ENCODE measurements around the gene CDC42BPB. TPM values are rescaled to one million over a fixed set of nuclear protein-coding genes. Genes with fewer than 3 reads are reported as not detected.

Gene CDC42BPB
- total and polyA plus RNA-seq, 2 donors (not counting 1 experiment from before 2014, with no cell fraction given), result 44.8 to 98.3 TPM

DNA sequence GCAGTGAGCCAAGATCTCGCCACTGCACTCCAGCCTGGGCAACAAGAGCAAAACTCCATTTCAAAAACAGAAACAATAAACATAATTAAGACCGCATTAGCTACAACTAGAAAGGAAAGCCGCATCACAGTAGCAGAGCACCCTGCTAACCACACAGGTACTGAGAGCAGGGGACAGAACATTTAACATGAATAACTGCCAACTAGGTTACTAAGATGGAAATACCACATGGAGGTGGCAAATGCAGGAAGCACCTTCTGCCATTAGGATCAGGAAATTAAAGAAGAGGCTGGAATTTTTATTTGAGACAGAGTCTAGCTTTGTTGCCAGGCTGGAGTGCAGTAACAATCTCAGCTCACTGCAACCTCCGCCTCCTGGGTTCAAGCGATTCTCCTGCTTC lies 41.9 kb downstream of the CDC42BPB start:
- no peak for TF ChIP-seq EZH2 (IDR thresholded peaks at IDR 0.05; ENCODE audit: low read length, missing control alignments)
- no peak for TF ChIP-seq CTCF (conservative IDR thresholded peaks at IDR 0.05 in 1 of 2, IDR thresholded peaks at IDR 0.05 in 1 of 2; ENCODE audit: low read depth in 1 of 2, low read length in 2 of 2)
- Histone ChIP-seq H3K79me2 (ENCODE audit: control insufficient read depth, insufficient read depth, low read length) (peaks cover 63% of the 10 kb centered on the region), H4K20me1 (ENCODE audit: control insufficient read depth, extremely low read depth, insufficient read depth, low read length) (no peaks in the 10 kb centered on the region), H3K36me3 (ENCODE audit: control insufficient read depth, insufficient read depth, low read length) (peaks cover 1% of the 10 kb centered on the region), H3K4me1 (ENCODE audit: control insufficient read depth, extremely low read depth, insufficient read depth, low read length) (no peaks in the 10 kb centered on the region), H3K9ac (ENCODE audit: insufficient read depth, low read length) (no peak overlapping the region), H3K4me2 (ENCODE audit: extremely low read depth, insufficient read depth, low read length) (no peak overlapping the region), H3K27ac (ENCODE audit: insufficient read depth, low read length) (no peak overlapping the region), H3K27me3 (ENCODE audit: control insufficient read depth, insufficient read depth, low read length) (no peaks in the 10 kb centered on the region), H2AFZ (ENCODE audit: low read length) (no peak overlapping the region), H3K4me3 (replicated peaks in 1 of 4; ENCODE audit: control extremely low read depth in 1 of 4, insufficient read depth in 1 of 4, low read depth in 3 of 4, low read length in 4 of 4) (no peak overlapping the region), H3K9me3 (ENCODE audit: control insufficient read depth, insufficient read depth, low read depth, low read length) (no peaks in the 10 kb centered on the region)
- no peak for DNase-seq (ENCODE audit: low read depth in 2 of 2)

- no peak overlapping the region for H3K4me3 ChIP-seq (replicated peaks in 1 of 4; ENCODE audit: control extremely low read depth in 1 of 4, insufficient read depth in 1 of 4, low read depth in 3 of 4, low read length in 4 of 4)
- TF ChIP-seq CTCF (conservative IDR thresholded peaks at IDR 0.05 in 1 of 2, IDR thresholded peaks at IDR 0.05 in 1 of 2; ENCODE audit: low read depth in 1 of 2, low read length in 2 of 2) (no peak), EZH2 (IDR thresholded peaks at IDR 0.05; ENCODE audit: low read length, missing control alignments) (no peak)
- no peak overlapping the region for H3K27ac ChIP-seq (ENCODE audit: insufficient read depth, low read length)
- H4K20me1 ChIP-seq (ENCODE audit: control insufficient read depth, extremely low read depth, insufficient read depth, low read length), result no peaks in the 10 kb centered on the region
- H2AFZ ChIP-seq (ENCODE audit: low read length), result no peak overlapping the region
- H3K36me3 ChIP-seq (ENCODE audit: control insufficient read depth, insufficient read depth, low read length), result peaks cover 1% of the 10 kb centered on the region
- H3K79me2 ChIP-seq (ENCODE audit: control insufficient read depth, insufficient read depth, low read length), result peaks cover 56% of the 10 kb centered on the region
- no peaks in the 10 kb centered on the region for H3K27me3 ChIP-seq (ENCODE audit: control insufficient read depth, insufficient read depth, low read length)
- H3K9ac ChIP-seq (ENCODE audit: insufficient read depth, low read length), result no peak overlapping the region
- H3K4me1 ChIP-seq (ENCODE audit: control insufficient read depth, extremely low read depth, insufficient read depth, low read length), result no peaks in the 10 kb centered on the region
- no peaks in the 10 kb centered on the region for H3K9me3 ChIP-seq (ENCODE audit: control insufficient read depth, insufficient read depth, low read depth, low read length)
- peak overlapping the region; percentile 0 for H3K4me2 ChIP-seq (ENCODE audit: extremely low read depth, insufficient read depth, low read length)
- peak; percentile 43 to 81 for DNase-seq (ENCODE audit: low read depth in 2 of 2)
These were observed 42.7 kb downstream of the CDC42BPB start for GRCh38 chr14:103014466-103015228.

DNA sequence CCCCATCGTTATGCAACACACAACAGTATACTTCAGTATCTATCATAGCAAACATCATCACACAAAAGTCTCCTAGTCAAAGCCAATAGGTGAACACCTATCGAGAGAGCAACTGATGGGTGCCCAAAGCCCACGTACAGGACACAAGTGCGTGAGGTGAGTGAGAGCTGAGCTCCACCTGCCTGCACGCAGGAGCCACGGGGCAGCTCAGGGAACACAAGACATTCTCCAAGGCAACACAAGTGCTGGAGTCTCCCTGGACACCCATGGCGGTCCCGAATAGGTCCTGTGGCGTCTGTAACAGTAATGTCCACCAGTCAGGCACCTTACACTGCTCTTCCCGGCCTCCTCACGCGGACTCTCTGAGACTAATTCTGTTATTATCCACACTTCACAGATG lies 44.3 kb downstream of the CDC42BPB start:
- Histone ChIP-seq H3K4me2 (ENCODE audit: extremely low read depth, insufficient read depth, low read length) (no peak overlapping the region), H3K36me3 (ENCODE audit: control insufficient read depth, insufficient read depth, low read length) (peaks cover 1% of the 10 kb centered on the region), H4K20me1 (ENCODE audit: control insufficient read depth, extremely low read depth, insufficient read depth, low read length) (no peaks in the 10 kb centered on the region), H3K27ac (ENCODE audit: insufficient read depth, low read length) (no peak overlapping the region), H3K9me3 (ENCODE audit: control insufficient read depth, insufficient read depth, low read depth, low read length) (no peaks in the 10 kb centered on the region), H2AFZ (ENCODE audit: low read length) (no peak overlapping the region), H3K9ac (ENCODE audit: insufficient read depth, low read length) (no peak overlapping the region), H3K79me2 (ENCODE audit: control insufficient read depth, insufficient read depth, low read length) (peaks cover 42% of the 10 kb centered on the region), H3K4me1 (ENCODE audit: control insufficient read depth, extremely low read depth, insufficient read depth, low read length) (no peaks in the 10 kb centered on the region), H3K27me3 (ENCODE audit: control insufficient read depth, insufficient read depth, low read length) (no peaks in the 10 kb centered on the region), H3K4me3 (replicated peaks in 1 of 4; ENCODE audit: control extremely low read depth in 1 of 4, insufficient read depth in 1 of 4, low read depth in 3 of 4, low read length in 4 of 4) (no peak overlapping the region)
- no peak for DNase-seq (ENCODE audit: low read depth in 2 of 2)
- no peak for TF ChIP-seq CTCF (conservative IDR thresholded peaks at IDR 0.05 in 1 of 2, IDR thresholded peaks at IDR 0.05 in 1 of 2; ENCODE audit: low read depth in 1 of 2, low read length in 2 of 2)
- TF ChIP-seq EZH2 (IDR thresholded peaks at IDR 0.05; ENCODE audit: low read length, missing control alignments), result no peak

Data from fibroblast of lung (primary cell).